GM12878 (cell line): ENCODE data around the gene LRRC3C. TPM values are rescaled to one million over a fixed set of nuclear protein-coding genes. Genes with fewer than 3 reads are reported as not detected.

Experiments used
- ATAC-seq: fragments of 200-7000 bp; cut with Tn5 transposase; 3 replicates; pipeline ENCODE4 v1.9.1; 2020; ENCODE audit warnings: mild to moderate bottlenecking, moderate library complexity
- BruUV-seq: library from RNA; stranded (reverse); fragments of 400-500 nt; replicated peaks from 2 replicates; lab custom pipeline; 2021; lab: Mats Ljungman, UMichigan
- CTCF ChIA-PET: fragments of 300-600 bp; sonication (Branson Sonifier 250); formaldehyde crosslinking; extraction: SDS; loops from one replicate; lab custom pipeline; 2021; ENCODE audit warnings: inconsistent platforms; lab: Yijun Ruan, JAX
- POLR2A ChIA-PET: fragments of 350-600 bp; formaldehyde crosslinking; extraction: SDS; loops from one replicate; lab custom pipeline; 2021; ENCODE audit warnings: inconsistent platforms; lab: Charles Lee
- RAD21 ChIA-PET: fragments of 300-600 bp; sonication (Branson Sonifier 250); formaldehyde crosslinking; loops from one replicate; lab custom pipeline; 2023; ENCODE audit warnings: antibody characterized with exemption; ENCODE audit not compliant: unreplicated experiment; lab: Charles Lee
- SMC1A ChIA-PET: fragments of 300-600 bp; sonication (Branson Sonifier 250); formaldehyde crosslinking; loops from one replicate; lab custom pipeline; 2023; ENCODE audit not compliant: unreplicated experiment, uncharacterized antibody; lab: Charles Lee
- DNase-seq: peaks from one replicate; pipeline ENCODE4 v3.0.0-alpha.2; 2011; ENCODE audit warnings: low read depth, low spot score
- FAIRE-seq: peaks from 3 replicates; lab custom pipeline; 2011; peaks lifted over from hg19 to GRCh38; lab: Jason Lieb, UNC
- H2AFZ ChIP-seq: 2 replicates; pipeline ENCODE4 v1.6.0; 2011; ENCODE audit warnings: low read depth, low read length, control low read depth; ENCODE audit not compliant: control insufficient read depth
- H3K27ac ChIP-seq: 2 replicates; pipeline ENCODE4 v1.5.1; 2011; ENCODE audit warnings: control low read depth; ENCODE audit not compliant: control insufficient read depth, insufficient read depth
- H3K27me3 ChIP-seq, 2 experiments: replicated peaks in 1 of 2; 2 replicates each; pipeline versions ENCODE4 v1.6.0 to v1.6.1; 2011; ENCODE audit warnings: low read length in 1 of 2; ENCODE audit not compliant: control insufficient read depth in 2 of 2, insufficient read depth in 2 of 2
- H3K36me3 ChIP-seq, 2 experiments: 2 replicates each; pipeline ENCODE4 v1.5.1; 2011; ENCODE audit warnings: low read length in 1 of 2; ENCODE audit not compliant: control insufficient read depth in 2 of 2, insufficient read depth in 2 of 2
- H3K4me1 ChIP-seq: 2 replicates; pipeline ENCODE4 v1.6.1; 2011; ENCODE audit warnings: mild to moderate bottlenecking, low read length, moderate library complexity, mixed read lengths; ENCODE audit not compliant: control insufficient read depth, insufficient read depth
- H3K4me2 ChIP-seq: 2 replicates; pipeline ENCODE4 v1.6.0; 2011; ENCODE audit warnings: control low read depth; ENCODE audit not compliant: control insufficient read depth, insufficient read depth
- H3K4me3 ChIP-seq: fragments of 200-600 bp; sonication (generic); 2 replicates; pipeline ENCODE4 v1.5.1; 2016
- H3K79me2 ChIP-seq: 2 replicates; pipeline ENCODE4 v1.6.0; 2011; ENCODE audit warnings: low read length; ENCODE audit not compliant: control insufficient read depth, insufficient read depth
- H3K9ac ChIP-seq: 2 replicates; pipeline ENCODE4 v1.8.0; 2011; ENCODE audit warnings: low read length, control low read depth, mixed read lengths; ENCODE audit not compliant: control insufficient read depth, insufficient read depth
- H3K9me3 ChIP-seq: replicated peaks from 3 replicates; pipeline ENCODE4 v1.5.1; 2011; ENCODE audit warnings: mild to moderate bottlenecking, low read length; ENCODE audit not compliant: control insufficient read depth, insufficient read depth
- H4K20me1 ChIP-seq: 2 replicates; pipeline ENCODE4 v1.6.0; 2011; ENCODE audit not compliant: control insufficient read depth, insufficient read depth
- ASH2L ChIP-seq: fragments of 300-600, 200-600 bp; sonication (generic); IDR thresholded peaks from 2 replicates; pipeline ENCODE4 v1.6.1; 2017; ENCODE audit warnings: low read depth, mild to moderate bottlenecking, borderline replicate concordance
- GABPA ChIP-seq: IDR thresholded peaks from 2 replicates; pipeline ENCODE4 v1.6.1; 2014; ENCODE audit warnings: antibody characterized with exemption, low read depth, mild to moderate bottlenecking, inconsistent platforms
- HDGF ChIP-seq: fragments of 450-650 bp; IDR thresholded peaks from 2 replicates; pipeline ENCODE4 v1.6.1; 2016; ENCODE audit warnings: antibody characterized with exemption
- IRF4 ChIP-seq: IDR thresholded peaks from 2 replicates; pipeline ENCODE4 v1.6.1; 2011; ENCODE audit warnings: low read depth, low read length
- JUND ChIP-seq: IDR thresholded peaks from 2 replicates; pipeline ENCODE4 v1.6.1; 2012; ENCODE audit warnings: low read depth, mild to moderate bottlenecking, low read length, improper control_type of control experiment, moderate library complexity
- LARP7 ChIP-seq: fragments of 450-650 bp; IDR thresholded peaks from 2 replicates; pipeline ENCODE4 v1.6.1; 2017; ENCODE audit warnings: mild to moderate bottlenecking
- MYC ChIP-seq: IDR thresholded peaks from 2 replicates; pipeline ENCODE4 v1.6.1; 2011; ENCODE audit warnings: mild to moderate bottlenecking, low read length, moderate library complexity, inconsistent platforms; ENCODE audit not compliant: insufficient read depth, insufficient replicate concordance, insufficient read length, severe bottlenecking
- RFX5 ChIP-seq: IDR thresholded peaks from 2 replicates; pipeline ENCODE4 v1.6.1; 2011; ENCODE audit warnings: low read depth, low read length, improper control_type of control experiment
- STAT3 ChIP-seq: IDR thresholded peaks from 2 replicates; pipeline ENCODE4 v1.6.1; 2011; ENCODE audit warnings: low read depth, low read length, improper control_type of control experiment
- TBL1XR1 ChIP-seq: IDR thresholded peaks from 2 replicates; pipeline ENCODE4 v1.6.1; 2012; ENCODE audit warnings: low read depth, low read length, improper control_type of control experiment
- TCF3 ChIP-seq: IDR thresholded peaks from 2 replicates; pipeline ENCODE4 v1.6.1; 2012; ENCODE audit warnings: low read depth, mild to moderate bottlenecking, low read length, borderline replicate concordance; ENCODE audit not compliant: insufficient read depth
- ZNF384 ChIP-seq: IDR thresholded peaks from 2 replicates; pipeline ENCODE4 v1.6.1; 2012; ENCODE audit warnings: low read depth, mild to moderate bottlenecking, low read length, improper control_type of control experiment, borderline replicate concordance
- ZSCAN29 ChIP-seq: fragments of 450-650 bp; IDR thresholded peaks from 2 replicates; pipeline ENCODE4 v1.6.1; 2017; ENCODE audit warnings: mild to moderate bottlenecking, moderate library complexity
- WGBS: methylation state at CpG from one replicate; pipeline ENCODE4 v1.1.6; 2016; ENCODE audit warnings: low lambda C conversion rate; ENCODE audit not compliant: insufficient replicate concordance, insufficient coverage; ENCODE audit errors: missing lambda C conversion rate; 5-methylcytosine and 5-hydroxymethylcytosine counted together
- in situ Hi-C: fragments of 300-500 bp; cut with MboI; formaldehyde crosslinking; loops from 9 replicates; pipeline ENCODE4 v1.14.3; 2018; ENCODE audit warnings: mixed read lengths
- intact Hi-C: fragments of 100-400 bp; cut with micrococcal nuclease; formaldehyde crosslinking; loops from one replicate; pipeline ENCODE4 v1.14.2; 2022; ENCODE audit not compliant: unreplicated experiment
- polyA plus RNA-seq, 11 experiments: library from polyadenylated mRNA; depleted of rRNA in 4 of 11; unstranded in 6 of 11; stranded (reverse) in 5 of 11; fragments of >200 nt; fragmentation: Nextera tagmentation in 4 of 11; fragmentation: Illumina TruSeq in 1 of 11; extraction: Ambion mirVana in 4 of 11; extraction: Trizol in 1 of 11; gene quantifications; 1 replicate in 1 of 11; 2 replicates in 10 of 11; pipeline versions ENCODE4 v1.2.1 to v1.2.3, GENCODE V29; 2011 to 2016; ENCODE audit warnings: inconsistent platforms in 2 of 11, missing spikeins in 2 of 11, low read depth in 1 of 11
- total RNA-seq, 4 experiments: library from RNA; depleted of rRNA in 3 of 4; stranded (reverse); fragments of >200 nt in 3 of 4; fragmentation: Illumina TruSeq in 1 of 4; extraction: Trizol in 1 of 4; gene quantifications; 2 replicates each; pipeline versions ENCODE4 v1.2.1 to v1.2.3, GENCODE V29; 2013 to 2021
- TF ChIP-seq, protein P1 (sequence below): IDR thresholded peaks from 2 replicates; pipeline ENCODE4 v1.6.1; 2011; ENCODE audit warnings: borderline replicate concordance, low read depth, mild to moderate bottlenecking, moderate library complexity, mixed read lengths, low read length; ENCODE audit not compliant: insufficient read depth; ENCODE audit errors: extremely low read length
- TF ChIP-seq, protein P2 (sequence below): fragments of 450-650 bp; conservative IDR thresholded peaks from 2 replicates; pipeline ENCODE4 v1.6.1; 2017; ENCODE audit warnings: mild to moderate bottlenecking, moderate library complexity

LRRC3C gene
- total and polyA plus RNA-seq, 10 of the 15 experiments (the other 5 are each of a cell fraction or from before 2014, with no cell fraction given) = not detected

DNA sequence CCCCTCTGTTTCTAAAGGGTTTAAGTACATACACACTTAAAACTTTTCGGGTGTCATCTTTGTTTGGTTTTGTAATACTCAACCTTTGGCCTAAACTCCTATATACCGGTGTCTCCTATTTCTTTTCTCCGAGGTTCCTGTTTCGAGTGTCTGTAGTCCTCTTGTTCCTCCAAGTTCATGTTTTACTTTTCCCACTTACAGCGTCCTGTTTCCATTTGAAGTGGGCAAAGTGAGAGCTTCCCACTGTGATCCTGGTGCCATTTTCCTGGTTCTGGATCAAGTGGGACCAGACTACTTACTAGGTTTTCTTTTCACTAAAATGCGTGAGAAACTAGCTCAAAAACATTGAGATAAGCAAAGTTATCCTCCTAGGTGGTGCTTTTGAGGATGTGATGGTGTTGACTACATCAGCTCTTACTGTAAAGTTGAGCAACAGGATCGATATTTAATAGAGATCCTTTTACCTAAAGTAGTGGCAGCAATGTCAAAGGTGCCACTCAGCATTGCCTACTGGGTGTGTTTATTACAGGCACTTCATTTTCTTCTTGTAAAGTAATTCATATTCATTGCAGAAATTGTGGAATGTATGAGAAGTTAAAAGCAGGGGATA lies 54.3 kb downstream of the LRRC3C start:
- Histone ChIP-seq H3K9me3 (no peaks in the 10 kb centered on the region), H2AFZ (no peak overlapping the region; the same call in 1 of the 2 replicates), H3K4me2 (peak overlapping the region; percentile 94), H4K20me1 (no peaks in the 10 kb centered on the region), H3K79me2 (peaks cover 34% of the 10 kb centered on the region), H3K36me3 (peaks cover 16 to 20% of the 10 kb centered on the region in 2 experiments; a peak in 3 of 4 replicates), H3K27me3 (no peaks in the 10 kb centered on the region; a peak in 1 of 4 replicates), H3K4me3 (peak overlapping the region; percentile 90), H3K4me1 (peaks cover 6% of the 10 kb centered on the region), H3K27ac (peak overlapping the region; percentile 90), H3K9ac (peak overlapping the region; percentile 96)
- ATAC-seq (no peak), DNase-seq (no peak), FAIRE-seq (no peak)
- POLR2A ChIA-PET = interaction anchor here (0.5 to 2.1 kb wide), 9 partner anchors 24 to 269 kb away, joined by 3 to 9 read pairs (median 4); no protein-coding TSS in a partner anchor
- BruUV-seq = no TSS peak
- RAD21 ChIA-PET = interaction anchor here (1.0 to 5.0 kb wide), 3 partner anchors 29 to 253 kb away, joined by 3 to 39 read pairs (median 5); no protein-coding TSS in a partner anchor
- intact Hi-C loops = loop anchor here (2.0 to 5.0 kb wide), 3 partner anchors 55 to 225 kb away; partner anchors contain the start of genes LRRC3C and ORMDL3
- under 1% methylated on average over 7 of the region's 7 CpGs for WGBS
- SMC1A ChIA-PET = interaction anchor here (0.8 to 6.0 kb wide), 5 partner anchors 10 to 360 kb away, joined by 3 to 35 read pairs (median 9); no protein-coding TSS in a partner anchor
- CTCF ChIA-PET = interaction anchor here (1.0 to 9.0 kb wide), 10 partner anchors 25 to 434 kb away, joined by 4 to 120 read pairs (median 8); no protein-coding TSS in a partner anchor
- in situ Hi-C loops = loop anchor here (5.0 kb wide), 1 partner anchor 360 kb away; no protein-coding TSS in a partner anchor
- no peak for TF ChIP-seq HDGF
- TF ChIP-seq IRF4 = no peak
- TF ChIP-seq LARP7 = no peak
- TF ChIP-seq STAT3 = no peak
- TF ChIP-seq GABPA = no peak
- no peak for TF ChIP-seq RFX5
- no peak for TF ChIP-seq TBL1XR1
- TF ChIP-seq ASH2L = no peak
- TF ChIP-seq, protein P1, sequence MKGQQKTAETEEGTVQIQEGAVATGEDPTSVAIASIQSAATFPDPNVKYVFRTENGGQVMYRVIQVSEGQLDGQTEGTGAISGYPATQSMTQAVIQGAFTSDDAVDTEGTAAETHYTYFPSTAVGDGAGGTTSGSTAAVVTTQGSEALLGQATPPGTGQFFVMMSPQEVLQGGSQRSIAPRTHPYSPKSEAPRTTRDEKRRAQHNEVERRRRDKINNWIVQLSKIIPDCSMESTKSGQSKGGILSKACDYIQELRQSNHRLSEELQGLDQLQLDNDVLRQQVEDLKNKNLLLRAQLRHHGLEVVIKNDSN = no peak
- TF ChIP-seq ZSCAN29 = no peak
- no peak for TF ChIP-seq TCF3
- no peak for TF ChIP-seq ZNF384
- TF ChIP-seq MYC = no peak
- TF ChIP-seq, protein P2, sequence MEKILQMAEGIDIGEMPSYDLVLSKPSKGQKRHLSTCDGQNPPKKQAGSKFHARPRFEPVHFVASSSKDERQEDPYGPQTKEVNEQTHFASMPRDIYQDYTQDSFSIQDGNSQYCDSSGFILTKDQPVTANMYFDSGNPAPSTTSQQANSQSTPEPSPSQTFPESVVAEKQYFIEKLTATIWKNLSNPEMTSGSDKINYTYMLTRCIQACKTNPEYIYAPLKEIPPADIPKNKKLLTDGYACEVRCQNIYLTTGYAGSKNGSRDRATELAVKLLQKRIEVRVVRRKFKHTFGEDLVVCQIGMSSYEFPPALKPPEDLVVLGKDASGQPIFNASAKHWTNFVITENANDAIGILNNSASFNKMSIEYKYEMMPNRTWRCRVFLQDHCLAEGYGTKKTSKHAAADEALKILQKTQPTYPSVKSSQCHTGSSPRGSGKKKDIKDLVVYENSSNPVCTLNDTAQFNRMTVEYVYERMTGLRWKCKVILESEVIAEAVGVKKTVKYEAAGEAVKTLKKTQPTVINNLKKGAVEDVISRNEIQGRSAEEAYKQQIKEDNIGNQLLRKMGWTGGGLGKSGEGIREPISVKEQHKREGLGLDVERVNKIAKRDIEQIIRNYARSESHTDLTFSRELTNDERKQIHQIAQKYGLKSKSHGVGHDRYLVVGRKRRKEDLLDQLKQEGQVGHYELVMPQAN = no peak
- no peak for TF ChIP-seq JUND
